ENCODE data around the gene PRKAG2. TPM values are rescaled to one million over a fixed set of nuclear protein-coding genes. Genes with fewer than 3 reads are reported as not detected.
"Not testable (repeated sequence)": the region's sequence is repeated elsewhere in the genome, so short reads cannot be mapped to it uniquely, and the experiment has no call there.

The PRKAG2 gene
- total and polyA plus RNA-seq, 8 donors = 19.9 to 302 (median 60.9) TPM

DNA sequence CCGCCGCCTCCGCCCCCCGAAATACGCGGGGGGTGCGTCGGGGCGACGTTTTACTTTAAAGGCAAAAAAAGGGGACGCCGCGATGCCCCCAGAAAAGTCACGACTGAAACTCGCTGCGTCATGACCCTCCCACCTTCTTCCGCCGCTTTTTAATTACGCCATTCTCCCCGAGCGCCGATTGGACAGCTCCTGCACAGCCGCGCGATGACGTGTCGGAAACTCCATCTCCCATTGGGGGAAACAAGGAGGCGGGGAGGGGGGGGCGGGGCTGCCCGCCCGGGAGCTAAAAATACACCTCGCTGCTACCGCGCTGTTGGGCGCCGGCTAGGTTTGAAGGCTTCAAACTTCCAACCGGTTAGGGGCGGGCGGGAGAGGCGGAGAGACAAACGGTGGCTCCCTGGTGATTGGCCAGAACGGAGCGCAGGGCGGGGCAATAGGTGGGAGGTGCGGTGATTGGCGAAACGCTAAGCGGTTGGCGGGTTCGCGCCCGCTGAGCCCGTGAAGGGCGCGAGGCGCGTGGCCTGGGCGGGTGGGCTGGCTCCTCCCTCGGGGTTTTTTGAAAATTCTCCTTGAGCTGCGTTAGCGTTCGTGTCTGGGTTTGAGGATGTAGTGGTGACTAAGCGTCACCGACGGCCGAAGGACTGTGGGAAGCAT, 357.0 kb downstream of the PRKAG2 start, which contains the start of gene RHEB:
TSS of gene RHEB (minus strand) at position 131 of the 654 bp plus-strand sequence. CDS start 384 bp downstream, outside the sequence.
- Histone ChIP-seq H3K27me3 (no peaks in the 10 kb centered on the region), H3K4me3 (peak within 1 kb of the TSS; percentile 75 to 93 (median 86)), H3K27ac (peak within 1 kb of the TSS; percentile 97 to 100 (median 99)), H3K4me1 (peaks cover 17 to 47% (median 35%) of the 10 kb centered on the region in 4 donors), H3K9me3 (no peaks in the 10 kb centered on the region), H3K36me3 (no peaks in the 10 kb centered on the region)
- intact Hi-C loops (cut with DNase I; ENCODE audit: low total_unique reads) = no loop called here
- no peak for TF ChIP-seq POLR2A (IDR thresholded peaks at IDR 0.05)
- TF ChIP-seq POLR2AphosphoS5 (IDR thresholded peaks at IDR 0.05) = peak; percentile 44 to 66 (median 50)
- TF ChIP-seq, protein P1, sequence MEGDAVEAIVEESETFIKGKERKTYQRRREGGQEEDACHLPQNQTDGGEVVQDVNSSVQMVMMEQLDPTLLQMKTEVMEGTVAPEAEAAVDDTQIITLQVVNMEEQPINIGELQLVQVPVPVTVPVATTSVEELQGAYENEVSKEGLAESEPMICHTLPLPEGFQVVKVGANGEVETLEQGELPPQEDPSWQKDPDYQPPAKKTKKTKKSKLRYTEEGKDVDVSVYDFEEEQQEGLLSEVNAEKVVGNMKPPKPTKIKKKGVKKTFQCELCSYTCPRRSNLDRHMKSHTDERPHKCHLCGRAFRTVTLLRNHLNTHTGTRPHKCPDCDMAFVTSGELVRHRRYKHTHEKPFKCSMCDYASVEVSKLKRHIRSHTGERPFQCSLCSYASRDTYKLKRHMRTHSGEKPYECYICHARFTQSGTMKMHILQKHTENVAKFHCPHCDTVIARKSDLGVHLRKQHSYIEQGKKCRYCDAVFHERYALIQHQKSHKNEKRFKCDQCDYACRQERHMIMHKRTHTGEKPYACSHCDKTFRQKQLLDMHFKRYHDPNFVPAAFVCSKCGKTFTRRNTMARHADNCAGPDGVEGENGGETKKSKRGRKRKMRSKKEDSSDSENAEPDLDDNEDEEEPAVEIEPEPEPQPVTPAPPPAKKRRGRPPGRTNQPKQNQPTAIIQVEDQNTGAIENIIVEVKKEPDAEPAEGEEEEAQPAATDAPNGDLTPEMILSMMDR (IDR thresholded peaks at IDR 0.05) = no peak
- 0 to 1% (median 1%) methylated on average over 39 to 56 of the region's 66 CpGs for WGBS, 5 donors
- peak; percentile 98 to 100 for DNase-seq

DNA sequence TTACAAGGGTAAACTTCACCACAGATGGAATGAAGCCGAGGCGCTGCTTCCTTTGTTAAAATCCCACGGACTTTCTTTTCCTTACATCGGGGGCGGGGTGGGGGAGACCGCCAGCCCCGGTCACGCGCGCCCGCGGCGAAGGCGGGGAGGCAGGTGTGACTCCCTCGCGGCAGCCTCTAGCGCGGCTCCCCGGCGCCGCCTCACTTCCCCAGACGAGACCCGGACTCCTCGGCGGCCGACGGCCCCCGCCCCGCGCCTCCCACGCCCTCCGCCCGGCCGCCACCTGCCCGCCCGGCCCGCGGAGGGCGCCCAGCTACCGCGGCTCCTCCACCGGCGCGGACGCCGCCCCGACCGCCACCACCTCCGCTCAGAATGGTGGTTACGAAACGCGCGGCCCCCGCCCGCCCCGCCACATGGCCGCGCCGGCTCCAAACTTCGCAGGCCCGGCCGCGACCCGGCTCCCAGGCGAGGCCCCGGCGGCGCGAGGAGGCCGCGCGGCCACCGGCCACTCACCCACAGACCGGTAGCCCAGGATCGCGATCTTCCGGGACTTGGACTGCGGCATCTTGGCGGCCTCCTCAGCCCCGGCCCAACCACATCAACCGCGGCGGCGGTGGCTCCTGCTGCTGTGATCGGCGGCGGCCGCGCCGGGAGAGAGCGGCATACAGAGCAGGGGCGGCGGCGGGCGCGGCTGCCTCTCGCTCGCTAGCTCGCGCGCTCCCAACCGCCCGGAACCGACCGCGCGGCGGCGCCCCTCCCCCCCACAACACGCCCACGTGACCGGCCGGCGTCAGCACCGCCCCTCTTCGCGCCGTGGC, 357.8 kb downstream of the PRKAG2 start:
- H3K9me3 ChIP-seq; H3K27me3 ChIP-seq; H3K36me3 ChIP-seq; intact Hi-C loops (cut with DNase I; ENCODE audit: low total_unique reads): not testable (repeated sequence)
- Histone ChIP-seq H3K4me3 (peak overlapping the region; percentile 75 to 93 (median 86)), H3K4me1 (peaks cover 17 to 54% (median 38%) of the 10 kb centered on the region in 4 donors), H3K27ac (peak overlapping the region; percentile 97 to 100 (median 99))
- TF ChIP-seq POLR2AphosphoS5 (IDR thresholded peaks at IDR 0.05) = peak in 1 of 3 donors; percentile 4
- 0 to 1% (median 1%) methylated on average over 15 to 110 of the region's 118 CpGs for WGBS, 5 donors
- DNase-seq = peak; percentile 72 to 82

DNA sequence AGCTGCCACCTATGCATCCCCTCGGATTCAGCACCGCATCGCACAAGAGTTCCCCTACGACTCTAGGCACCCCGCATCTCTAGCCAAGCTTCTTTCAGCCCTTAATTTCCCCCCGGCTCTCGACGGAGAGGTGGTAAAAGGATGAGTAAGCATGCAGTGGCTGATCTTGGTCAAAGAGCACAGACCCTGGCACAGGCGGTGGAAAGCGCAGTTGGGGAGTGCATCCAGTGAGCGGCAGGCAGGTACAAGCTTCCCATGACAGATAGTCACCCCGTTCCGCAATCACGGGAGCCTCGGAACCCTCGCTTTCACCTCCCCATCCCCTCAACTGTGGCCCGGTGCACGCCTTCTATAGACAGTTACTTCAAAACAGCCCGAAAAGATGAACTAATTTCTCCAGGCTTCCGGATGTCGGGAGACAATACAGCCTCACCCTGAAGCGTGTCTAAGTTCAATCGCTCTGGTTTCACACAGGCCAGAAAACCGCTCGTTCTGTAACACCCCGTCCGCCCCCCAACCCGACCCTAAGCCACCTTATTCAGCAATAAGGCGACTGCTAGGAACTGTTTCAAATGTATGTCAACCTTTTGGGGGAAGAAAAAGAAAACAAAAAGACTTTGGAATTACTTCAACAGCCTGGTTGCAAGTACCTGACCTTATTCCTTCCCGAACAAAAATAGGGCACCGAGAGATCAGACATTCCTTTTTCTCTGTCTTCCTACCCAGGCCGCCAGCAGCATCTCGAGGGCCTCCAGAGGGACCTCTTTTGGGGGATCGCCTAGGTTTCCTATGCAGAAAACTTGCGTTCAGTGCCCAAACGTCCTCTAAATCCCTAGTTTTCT, 358.6 kb downstream of the PRKAG2 start:
- TF ChIP-seq EP300 (IDR thresholded peaks at IDR 0.05) (no peak), POLR2A (IDR thresholded peaks at IDR 0.05) (no peak), POLR2AphosphoS5 (IDR thresholded peaks at IDR 0.05) (peak in 1 of 3 donors; percentile 36)
- TF ChIP-seq, protein P1 (IDR thresholded peaks at IDR 0.05) = no peak
- intact Hi-C loops (cut with DNase I; ENCODE audit: low total_unique reads) = no loop called here
- Histone ChIP-seq H3K4me3 (peak overlapping the region; percentile 75 to 93 (median 86)), H3K9me3 (no peaks in the 10 kb centered on the region), H3K4me1 (peaks cover 17 to 60% (median 40%) of the 10 kb centered on the region in 4 donors), H3K27ac (peak overlapping the region; percentile 97 to 100 (median 99)), H3K27me3 (no peaks in the 10 kb centered on the region), H3K36me3 (no peaks in the 10 kb centered on the region)
- DNase-seq = peak; percentile 33 to 78
- WGBS, 5 donors = 2 to 4% (median 3%) methylated on average over 36 of the region's 36 CpGs

DNA sequence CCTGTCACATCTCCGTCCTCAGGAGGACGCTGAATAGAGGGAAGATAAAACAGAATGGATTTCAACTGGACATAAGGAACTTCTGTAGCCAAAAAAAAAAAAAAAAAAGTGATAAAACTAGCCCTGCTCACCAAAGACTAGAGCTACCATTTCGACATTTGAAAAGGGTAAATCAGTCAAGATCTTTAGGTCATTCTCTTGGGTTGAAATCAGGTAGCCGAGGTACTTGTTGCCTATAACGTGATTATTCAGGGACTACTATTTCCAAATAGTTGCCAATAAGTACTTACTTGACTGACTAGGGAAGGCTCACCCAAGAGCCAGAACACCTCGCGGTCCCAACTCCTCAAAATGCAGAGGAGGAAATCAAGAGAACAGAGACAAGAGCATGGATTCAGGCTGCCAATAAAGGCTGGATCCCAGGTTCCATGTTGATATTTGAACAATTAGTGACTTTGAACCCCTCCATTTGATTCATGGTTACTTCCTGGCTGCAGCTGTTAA, 359.3 kb downstream of the PRKAG2 start:
- intact Hi-C loops (cut with DNase I; ENCODE audit: low total_unique reads) = no loop called here
- TF ChIP-seq POLR2A (IDR thresholded peaks at IDR 0.05) = no peak
- TF ChIP-seq POLR2AphosphoS5 (IDR thresholded peaks at IDR 0.05) = no peak
- TF ChIP-seq EP300 (IDR thresholded peaks at IDR 0.05) = no peak
- TF ChIP-seq, protein P1 (IDR thresholded peaks at IDR 0.05) = no peak
- Histone ChIP-seq H3K9me3 (no peaks in the 10 kb centered on the region), H3K27me3 (no peaks in the 10 kb centered on the region), H3K4me1 (peaks cover 17 to 67% (median 41%) of the 10 kb centered on the region in 4 donors), H3K4me3 (peak overlapping the region; percentile 75 to 93 (median 86)), H3K27ac (peak overlapping the region in 4 of 5 donors; percentile 97 to 100 (median 98)), H3K36me3 (no peaks in the 10 kb centered on the region)
- WGBS, 5 donors = 72 to 79% (median 78%) methylated on average over 7 of the region's 7 CpGs
- no peak for DNase-seq
